Upper lobe of left lung (tissue), 6 donors: ENCODE results near the gene SLC4A8. TPM values are rescaled to one million over a fixed set of nuclear protein-coding genes. Genes with fewer than 3 reads are reported as not detected.
A peak's percentile ranks its signal among the peaks of the same experiment; 100 is the strongest.

ENCODE experiments used
- ATAC-seq, 2 donors: fragments of 200-7000 bp; cut with Tn5 transposase; one replicate each; pipeline ENCODE4 v1.9.1; 2022; ENCODE audit warnings: mild to moderate bottlenecking in 2 of 2, moderate library complexity in 2 of 2; ENCODE audit not compliant: low FRiP score in 2 of 2
- DNase-seq, 2 donors: peaks; one replicate each; pipeline ENCODE4 v3.0.0-alpha.2; 2019 to 2020
- H3K27ac ChIP-seq, 4 donors: fragments of 200-600 bp; sonication (generic); one replicate each; pipeline ENCODE4 v1.5.1; 2016 to 2019
- H3K27me3 ChIP-seq, 4 donors: fragments of 200-600 bp; sonication (generic); one replicate each; pipeline ENCODE4 v1.5.1; 2017 to 2019
- H3K36me3 ChIP-seq, 4 donors: fragments of 200-600 bp; sonication (generic); one replicate each; pipeline ENCODE4 v1.5.1; 2016 to 2019
- H3K4me1 ChIP-seq, 4 donors: fragments of 200-600 bp; sonication (generic); one replicate each; pipeline ENCODE4 v1.5.1; 2018 to 2019
- H3K4me3 ChIP-seq, 4 donors: fragments of 200-600 bp; sonication (generic); one replicate each; pipeline ENCODE4 v1.5.1; 2017 to 2019; ENCODE audit warnings: mild to moderate bottlenecking in 2 of 4, moderate library complexity in 1 of 4
- H3K9me3 ChIP-seq, 4 donors: fragments of 200-600 bp; sonication (generic); one replicate each; pipeline ENCODE4 v1.5.1; 2018 to 2019
- CTCF ChIP-seq, 6 experiments: fragments of 450-650 bp in 4 of 6; fragments of 200-600 bp in 2 of 6; sonication (generic) in 2 of 6; IDR thresholded peaks; one replicate each; pipeline ENCODE4 v1.5.1; 2016 to 2019; ENCODE audit warnings: antibody characterized with exemption in 6 of 6
- EP300 ChIP-seq, 4 donors: sonication (generic); formaldehyde crosslinking; IDR thresholded peaks; one replicate each; pipeline ENCODE4 v1.5.1; 2017; ENCODE audit warnings: antibody characterized with exemption in 4 of 4, control low read depth in 2 of 4
- POLR2A ChIP-seq, 4 donors: fragments of 450-650 bp; IDR thresholded peaks; one replicate each; pipeline ENCODE4 v1.5.1; 2016 to 2017; ENCODE audit warnings: antibody characterized with exemption in 4 of 4, mild to moderate bottlenecking in 2 of 4
- POLR2AphosphoS5 ChIP-seq, 2 donors: sonication (generic); formaldehyde crosslinking; IDR thresholded peaks; one replicate each; pipeline ENCODE4 v1.5.1; 2017; ENCODE audit warnings: antibody characterized with exemption in 2 of 2
- WGBS, 2 donors: methylation state at CpG; one replicate each; pipeline ENCODE4 v1.1.5; 2017 to 2018; 5-methylcytosine and 5-hydroxymethylcytosine counted together
- total RNA-seq, 6 donors: library from RNA; depleted of rRNA in 4 of 6; stranded (reverse); fragments of >200 nt in 4 of 6; gene quantifications; one replicate each; pipeline versions ENCODE4 v1.1.0 to v1.2.1, GENCODE V29; 2016 to 2021
- donor health status: DM: no; HTN: no; CAD: no; lungs with moderate emphysema.
- donor health status: DM: no; HTN: yes; CAD: no; lungs with severe emphysema.

SLC4A8 gene
- total RNA-seq, result 10 to 100 TPM in 1 of 6 donors, 1 to 10 TPM in 5; 2.3 to 13.5 (median 7.4) TPM

GRCh38 chr12:51424662-51425539 is at the start of gene SLC4A8:
Gene SLC4A8, plus strand, starts transcription at chr12:51424831. Its CDS starts 157 bp downstream, at chr12:51424988.
- Histone ChIP-seq H3K4me1 (peaks cover 11 to 13% (median 12%) of the 10 kb centered on the region in 4 donors), H3K9me3 (no peaks in the 10 kb centered on the region), H3K27ac (no peak within 1 kb of the TSS), H3K36me3 (no peaks in the 10 kb centered on the region), H3K27me3 (peaks cover 0 to 10% (median 1%) of the 10 kb centered on the region in 4 donors), H3K4me3 (peak within 1 kb of the TSS in 3 of 4 donors; percentile 42 to 60 (median 53))
- WGBS, 2 donors, result 4 to 7% methylated on average over 11 to 65 of the region's 73 CpGs
- ATAC-seq (peak; percentile 88 to 94), DNase-seq (peak; percentile 71 to 94)
- peak; percentile 33 to 82 (median 78) for TF ChIP-seq CTCF (IDR thresholded peaks at IDR 0.05)
- TF ChIP-seq POLR2AphosphoS5 (IDR thresholded peaks at IDR 0.05), result no peak

- WGBS, 2 donors, result 77 to 82% methylated on average over 5 of the region's 5 CpGs
- H3K9me3 ChIP-seq, result no peaks in the 10 kb centered on the region
- no peak overlapping the region for H3K27ac ChIP-seq
- H3K27me3 ChIP-seq, result no peaks in the 10 kb centered on the region
- peaks cover 0 to 10% (median 2%) of the 10 kb centered on the region in 4 donors for H3K4me1 ChIP-seq
- DNase-seq, result no peak
- TF ChIP-seq POLR2AphosphoS5 (IDR thresholded peaks at IDR 0.05) (no peak), CTCF (IDR thresholded peaks at IDR 0.05) (no peak), POLR2A (IDR thresholded peaks at IDR 0.05) (no peak), EP300 (IDR thresholded peaks at IDR 0.05) (no peak)
- H3K36me3 ChIP-seq, result no peaks in the 10 kb centered on the region
- ATAC-seq, result no peak
- no peak overlapping the region for H3K4me3 ChIP-seq
Measured at GRCh38 chr12:51374856-51375255, 49.8 kb upstream of the SLC4A8 start.

- peak in 1 of 2 donors; percentile 44 for DNase-seq
- 90 to 94% methylated on average over 11 of the region's 11 CpGs for WGBS, 2 donors
Measured at GRCh38 chr12:51377099-51377984, 47.3 kb upstream of the SLC4A8 start.

GRCh38 chr12:51378749-51379148 is 45.9 kb upstream of the SLC4A8 start:
- TF ChIP-seq CTCF (IDR thresholded peaks at IDR 0.05) (no peak), POLR2A (IDR thresholded peaks at IDR 0.05) (no peak), EP300 (IDR thresholded peaks at IDR 0.05) (no peak), POLR2AphosphoS5 (IDR thresholded peaks at IDR 0.05) (no peak)
- Histone ChIP-seq H3K4me3 (no peak overlapping the region), H3K9me3 (no peaks in the 10 kb centered on the region), H3K27ac (no peak overlapping the region), H3K36me3 (no peaks in the 10 kb centered on the region), H3K4me1 (no peaks in the 10 kb centered on the region), H3K27me3 (no peaks in the 10 kb centered on the region)
- 70% methylated on average over 2 of the region's 2 CpGs for WGBS, 2 donors
- ATAC-seq, result no peak
- DNase-seq, result no peak

More at GRCh38 chr12:51377099-51377984, 47.3 kb upstream of the SLC4A8 start:
- H3K36me3 ChIP-seq, result no peaks in the 10 kb centered on the region
- ATAC-seq, result no peak
- H3K4me1 ChIP-seq, result no peaks in the 10 kb centered on the region
- TF ChIP-seq POLR2AphosphoS5 (IDR thresholded peaks at IDR 0.05), result no peak
- TF ChIP-seq EP300 (IDR thresholded peaks at IDR 0.05), result no peak
- no peak for TF ChIP-seq CTCF (IDR thresholded peaks at IDR 0.05)
- no peak for TF ChIP-seq POLR2A (IDR thresholded peaks at IDR 0.05)
- H3K9me3 ChIP-seq, result no peaks in the 10 kb centered on the region
- H3K27me3 ChIP-seq, result no peaks in the 10 kb centered on the region
- no peak overlapping the region for H3K4me3 ChIP-seq
- no peak overlapping the region for H3K27ac ChIP-seq
